GM21447 (cell line): Measurements from ENCODE around the gene NFIX.

ENCODE experiments used
- ATAC-seq: cut with Tn5 transposase; IDR thresholded peaks from one replicate; pipeline ENCODE4 v1.9.1; 2021; ENCODE audit not compliant: unreplicated experiment

The NFIX gene

GRCh38 chr19:12987190-12987589 is 8.1 kb upstream of the NFIX start:
- no peak for ATAC-seq

GRCh38 chr19:12987781-12988180 is 7.5 kb upstream of the NFIX start:
- ATAC-seq, result no peak

GRCh38 chr19:12990431-12990830 is 4.8 kb upstream of the NFIX start:
- ATAC-seq, result no peak

- no peak for ATAC-seq
Measured at GRCh38 chr19:12990853-12991252, 4.4 kb upstream of the NFIX start.

GRCh38 chr19:12991296-12991695 is 4.0 kb upstream of the NFIX start:
- no peak for ATAC-seq

GRCh38 chr19:12992729-12993128 is 2.5 kb upstream of the NFIX start:
- no peak for ATAC-seq

GRCh38 chr19:12993562-12993961 is 1.7 kb upstream of the NFIX start:
- ATAC-seq, result no peak

GRCh38 chr19:12995596-12996405 is 526 bp downstream of the NFIX start:
- no peak for ATAC-seq

GRCh38 chr19:12996406-12997094 is 1.3 kb downstream of the NFIX start:
- no peak for ATAC-seq

- ATAC-seq, result no peak
Measured at GRCh38 chr19:12997179-12997966, 2.1 kb downstream of the NFIX start.

- ATAC-seq, result no peak
Measured at GRCh38 chr19:12997967-12998940, 3.0 kb downstream of the NFIX start.

GRCh38 chr19:13001166-13001501 is 5.9 kb downstream of the NFIX start:
- no peak for ATAC-seq

GRCh38 chr19:13001502-13002165 is 6.4 kb downstream of the NFIX start:
- no peak for ATAC-seq

- ATAC-seq, result no peak
Measured at GRCh38 chr19:13002166-13002898, 7.1 kb downstream of the NFIX start.

- ATAC-seq, result no peak
Measured at GRCh38 chr19:13003081-13003480, 7.8 kb downstream of the NFIX start.

- ATAC-seq, result no peak
Measured at GRCh38 chr19:13004273-13004672, 9.0 kb downstream of the NFIX start.

- ATAC-seq, result no peak
Measured at GRCh38 chr19:13005253-13005652, 10.0 kb downstream of the NFIX start.

GRCh38 chr19:13005861-13006370 is 10.6 kb downstream of the NFIX start:
- no peak for ATAC-seq
